Ectodermal cell (in vitro differentiated cells): ENCODE data around the gene ITGA11.
"Not testable (repeated sequence)": the region's sequence is repeated elsewhere in the genome, so short reads cannot be mapped to it uniquely, and the experiment has no call there.

Source experiments
- H3K27ac ChIP-seq: 2 replicates; pipeline ENCODE4 v1.7.0; 2013; ENCODE audit warnings: mild to moderate bottlenecking, low read depth, low read length; ENCODE audit not compliant: insufficient read depth, poor library complexity, severe bottlenecking
- H3K27me3 ChIP-seq: 2 replicates; pipeline ENCODE4 v1.7.0; 2013; ENCODE audit warnings: mild to moderate bottlenecking, low read length; ENCODE audit not compliant: insufficient read depth, control insufficient read depth, poor library complexity, severe bottlenecking
- H3K36me3 ChIP-seq: one replicate; pipeline ENCODE4 v1.7.0; 2013; ENCODE audit warnings: low read length; ENCODE audit not compliant: control insufficient read depth, insufficient read depth
- H3K4me1 ChIP-seq: one replicate; pipeline ENCODE4 v1.7.0; 2013; ENCODE audit warnings: low read length; ENCODE audit not compliant: control insufficient read depth, insufficient read depth
- H3K4me3 ChIP-seq: 2 replicates; pipeline ENCODE4 v1.7.0; 2013; ENCODE audit warnings: low read depth, low read length, control low read depth; ENCODE audit not compliant: insufficient read depth
- H3K9me3 ChIP-seq: 2 replicates; pipeline ENCODE4 v1.7.0; 2013; ENCODE audit warnings: mild to moderate bottlenecking, low read length, moderate library complexity; ENCODE audit not compliant: control insufficient read depth
- WGBS, 2 experiments: methylation state at CpG; one replicate each; pipeline ENCODE4 v1.1.7; 2013; ENCODE audit warnings: missing lambda C conversion rate in 2 of 2; 5-methylcytosine and 5-hydroxymethylcytosine counted together

Gene ITGA11

GRCh38 chr15:68404056-68404798 is 27.7 kb downstream of the ITGA11 start:
- H3K9me3 ChIP-seq = no peaks in the 10 kb centered on the region
- H3K36me3 ChIP-seq = no peaks in the 10 kb centered on the region
- no peak overlapping the region for H3K4me3 ChIP-seq
- WGBS, 2 experiments = 85% methylated on average over 12 of the region's 12 CpGs
- H3K4me1 ChIP-seq = no peaks in the 10 kb centered on the region
- H3K27me3 ChIP-seq = no peaks in the 10 kb centered on the region
- H3K27ac ChIP-seq = no peak overlapping the region

GRCh38 chr15:68403161-68403941 is 28.6 kb downstream of the ITGA11 start:
- WGBS, 2 experiments = 81 to 84% methylated on average over 8 of the region's 8 CpGs

GRCh38 chr15:68402432-68403160 is 29.4 kb downstream of the ITGA11 start:
- Histone ChIP-seq H3K36me3 (no peaks in the 10 kb centered on the region), H3K27ac (no peak overlapping the region), H3K4me3 (no peak overlapping the region), H3K9me3 (no peaks in the 10 kb centered on the region), H3K27me3 (no peaks in the 10 kb centered on the region), H3K4me1 (no peaks in the 10 kb centered on the region)
- WGBS, 2 experiments = 92 to 94% methylated on average over 9 of the region's 9 CpGs

More at GRCh38 chr15:68403161-68403941, 28.6 kb downstream of the ITGA11 start:
- H3K27ac ChIP-seq = no peak overlapping the region
- no peaks in the 10 kb centered on the region for H3K4me1 ChIP-seq
- no peaks in the 10 kb centered on the region for H3K27me3 ChIP-seq
- no peak overlapping the region for H3K4me3 ChIP-seq
- H3K9me3 ChIP-seq = no peaks in the 10 kb centered on the region
- no peaks in the 10 kb centered on the region for H3K36me3 ChIP-seq

GRCh38 chr15:68401496-68402431 is 30.2 kb downstream of the ITGA11 start:
- no peaks in the 10 kb centered on the region for H3K27me3 ChIP-seq
- 95 to 96% methylated on average over 11 of the region's 11 CpGs for WGBS, 2 experiments
- H3K36me3 ChIP-seq = no peaks in the 10 kb centered on the region
- H3K9me3 ChIP-seq = no peaks in the 10 kb centered on the region
- H3K4me3 ChIP-seq = no peak overlapping the region
- H3K4me1 ChIP-seq = no peaks in the 10 kb centered on the region
- H3K27ac ChIP-seq = no peak overlapping the region

- Histone ChIP-seq H3K4me3 (no peak overlapping the region), H3K9me3 (no peaks in the 10 kb centered on the region), H3K27me3 (no peaks in the 10 kb centered on the region), H3K36me3 (no peaks in the 10 kb centered on the region), H3K27ac (no peak overlapping the region), H3K4me1 (no peaks in the 10 kb centered on the region)
- WGBS, 2 experiments = 89 to 90% methylated on average over 1 of the region's 1 CpG
These were observed 31.9 kb downstream of the ITGA11 start for GRCh38 chr15:68400066-68400456.

GRCh38 chr15:68399096-68400065 is 32.6 kb downstream of the ITGA11 start:
- Histone ChIP-seq H3K27ac (no peak overlapping the region), H3K4me3 (no peak overlapping the region), H3K4me1 (no peaks in the 10 kb centered on the region), H3K27me3 (no peaks in the 10 kb centered on the region), H3K36me3 (no peaks in the 10 kb centered on the region), H3K9me3 (no peaks in the 10 kb centered on the region)
- WGBS, 2 experiments = 86 to 93% methylated on average over 2 to 5 of the region's 5 CpGs

- no CpG with 5 or more reads among the region's 3 CpGs for WGBS, 2 experiments
- H3K36me3 ChIP-seq, H3K4me1 ChIP-seq, H3K27me3 ChIP-seq, H3K9me3 ChIP-seq, H3K4me3 ChIP-seq, H3K27ac ChIP-seq: not testable (repeated sequence)
These were observed 34.0 kb downstream of the ITGA11 start for GRCh38 chr15:68397999-68398398.

- Histone ChIP-seq H3K27ac (no peak overlapping the region), H3K9me3 (no peaks in the 10 kb centered on the region), H3K27me3 (no peaks in the 10 kb centered on the region), H3K36me3 (no peaks in the 10 kb centered on the region), H3K4me1 (no peaks in the 10 kb centered on the region), H3K4me3 (no peak overlapping the region)
- WGBS, 2 experiments = 83% methylated on average over 1 of the region's 1 CpG; no CpG with 5 or more reads in 1 of the 2 experiments
These were observed 35.9 kb downstream of the ITGA11 start for GRCh38 chr15:68396068-68396467.

- Histone ChIP-seq H3K9me3 (no peaks in the 10 kb centered on the region), H3K36me3 (no peaks in the 10 kb centered on the region), H3K27me3 (no peaks in the 10 kb centered on the region), H3K4me1 (no peaks in the 10 kb centered on the region), H3K27ac (no peak overlapping the region), H3K4me3 (no peak overlapping the region)
- 93 to 100% methylated on average over 2 of the region's 2 CpGs for WGBS, 2 experiments
These were observed 40.8 kb downstream of the ITGA11 start for GRCh38 chr15:68391121-68391520.
